Erythroblast (primary cell): ENCODE data around the gene COL19A1.

Experiments used
- DNase-seq, 2 experiments: peaks; one replicate each; lab custom pipeline; 2025; lab: John Stamatoyannopoulos, UW
- GATA1 ChIP-seq: IDR thresholded peaks from 2 replicates; pipeline ENCODE4 v1.6.1; 2011; ENCODE audit warnings: low read depth, mild to moderate bottlenecking, control low read depth, low read length, moderate library complexity
- POLR2A ChIP-seq: IDR thresholded peaks from 2 replicates; pipeline ENCODE4 v1.6.1; 2011; ENCODE audit warnings: mild to moderate bottlenecking, low read length

COL19A1 gene

DNA sequence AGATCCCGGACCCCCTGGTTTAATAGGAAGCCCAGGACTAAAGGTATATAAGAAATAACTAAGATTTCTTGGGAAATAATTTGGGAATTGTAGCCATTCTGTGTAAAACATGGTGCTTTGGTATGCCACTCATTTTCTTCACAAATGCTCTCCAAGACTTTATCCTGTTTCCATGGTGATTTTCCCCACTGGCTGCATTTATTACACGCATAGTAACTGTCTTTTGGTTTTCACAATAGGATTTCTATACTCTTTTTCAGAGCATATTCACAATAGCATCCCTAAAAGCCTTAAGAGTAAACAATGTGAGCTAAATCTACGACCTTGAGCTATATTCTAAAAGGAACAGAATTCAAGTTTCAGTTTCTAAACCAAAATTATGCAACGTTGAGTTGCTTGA lies 275.7 kb downstream of the COL19A1 start:
- TF ChIP-seq POLR2A (no peak), GATA1 (no peak)
- DNase-seq: no peak

GRCh38 chr6:70145178-70145577 lies 278.8 kb downstream of the COL19A1 start:
- TF ChIP-seq POLR2A (no peak), GATA1 (no peak)
- no peak for DNase-seq

GRCh38 chr6:70149209-70149788 lies 282.9 kb downstream of the COL19A1 start:
- DNase-seq: no peak
- TF ChIP-seq GATA1 (no peak), POLR2A (no peak)

DNA sequence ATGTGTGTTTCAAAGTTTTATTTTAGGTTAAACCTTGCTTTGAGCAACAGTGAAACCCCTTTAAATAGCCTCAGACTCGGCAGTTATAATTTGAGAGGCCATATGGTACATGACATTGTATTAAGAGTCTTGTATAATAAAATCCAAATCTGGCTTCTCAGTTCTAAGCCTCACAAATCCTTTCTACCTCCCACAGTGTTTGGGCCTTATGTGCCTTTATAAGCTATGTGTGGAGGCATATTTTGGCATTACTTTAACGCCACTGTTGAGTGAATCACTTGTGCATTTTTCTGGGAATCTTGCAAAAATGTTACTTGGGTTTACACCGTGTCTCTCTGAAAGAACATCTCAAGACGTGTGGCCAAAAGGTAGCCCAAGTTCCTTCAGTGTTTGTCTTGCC lies 284.2 kb downstream of the COL19A1 start:
- no peak for DNase-seq

GRCh38 chr6:70151616-70152015 lies 285.3 kb downstream of the COL19A1 start:
- no peak for DNase-seq

More for the DNA sequence above, 284.2 kb downstream of the COL19A1 start:
- TF ChIP-seq POLR2A: no peak
- TF ChIP-seq GATA1: no peak

DNA sequence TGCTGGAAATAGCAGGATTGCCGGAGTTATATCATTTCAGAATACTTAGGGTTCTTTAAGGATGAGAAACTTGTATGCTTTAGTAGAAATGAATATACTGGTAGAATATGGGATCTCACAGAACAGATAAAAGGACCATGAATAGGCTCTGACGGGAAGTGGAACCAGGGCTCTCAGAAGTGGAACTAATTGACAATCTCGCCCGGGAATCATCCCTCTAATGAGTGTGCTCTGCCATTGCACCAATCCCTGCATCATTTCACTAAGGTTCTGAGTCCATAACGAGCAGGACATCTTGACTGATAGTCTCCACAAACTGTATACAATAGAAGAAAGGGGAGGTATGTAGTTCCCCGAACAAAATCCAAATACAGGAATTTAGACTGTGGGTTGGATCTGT lies 286.4 kb downstream of the COL19A1 start:
- TF ChIP-seq POLR2A: no peak
- no peak for TF ChIP-seq GATA1
- no peak for DNase-seq

More at GRCh38 chr6:70151616-70152015, 285.3 kb downstream of the COL19A1 start:
- TF ChIP-seq POLR2A: no peak
- no peak for TF ChIP-seq GATA1

- DNase-seq: no peak
- TF ChIP-seq GATA1 (no peak), POLR2A (no peak)
Observed at GRCh38 chr6:70157086-70157485, 290.7 kb downstream of the COL19A1 start.

- no peak for DNase-seq
- TF ChIP-seq POLR2A (no peak), GATA1 (no peak)
Observed at GRCh38 chr6:70160276-70160675, 293.9 kb downstream of the COL19A1 start.

GRCh38 chr6:70162972-70163371 lies 296.6 kb downstream of the COL19A1 start:
- no peak for TF ChIP-seq GATA1
- TF ChIP-seq POLR2A: no peak
- peak; percentile 9 to 51 for DNase-seq

GRCh38 chr6:70163795-70164194 lies 297.4 kb downstream of the COL19A1 start:
- DNase-seq: no peak
- TF ChIP-seq POLR2A (no peak), GATA1 (no peak)

GRCh38 chr6:70164556-70164955 lies 298.2 kb downstream of the COL19A1 start:
- TF ChIP-seq GATA1: no peak
- no peak for TF ChIP-seq POLR2A
- DNase-seq: no peak

- DNase-seq: peak; percentile 15 to 29
- TF ChIP-seq GATA1: no peak
- no peak for TF ChIP-seq POLR2A
Observed at GRCh38 chr6:70166088-70166958, 300.0 kb downstream of the COL19A1 start.

GRCh38 chr6:70168681-70169377 lies 302.5 kb downstream of the COL19A1 start:
- TF ChIP-seq GATA1 (no peak), POLR2A (no peak)
- DNase-seq: no peak

DNA sequence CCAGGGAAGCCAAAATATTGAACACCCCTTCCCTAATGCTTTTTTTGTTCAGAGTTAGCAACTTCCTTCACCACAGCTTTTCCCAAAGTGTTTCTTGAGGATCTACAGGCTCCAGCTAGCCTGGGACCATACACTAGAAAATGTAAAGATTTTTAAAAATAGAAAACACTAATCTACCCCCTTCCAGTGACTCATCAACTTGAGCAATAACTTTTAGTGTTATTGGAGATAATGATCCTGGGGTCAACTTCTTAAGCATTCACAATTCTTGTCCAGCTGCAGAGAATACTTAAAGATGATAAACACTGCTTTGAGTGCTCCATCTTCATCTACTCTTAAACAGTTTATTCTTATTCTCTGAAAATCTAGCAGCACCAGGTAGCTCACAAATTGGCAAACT lies 304.9 kb downstream of the COL19A1 start:
- no peak for DNase-seq
- TF ChIP-seq POLR2A: no peak

- TF ChIP-seq GATA1: no peak
- no peak for TF ChIP-seq POLR2A
- no peak for DNase-seq
Observed at GRCh38 chr6:70172252-70172651, 305.9 kb downstream of the COL19A1 start.
